ENCODE measurements around the gene GYG2.
"Not testable (repeated sequence)": the region's sequence is repeated elsewhere in the genome, so short reads cannot be mapped to it uniquely, and the experiment has no call there.

GYG2 gene

DNA sequence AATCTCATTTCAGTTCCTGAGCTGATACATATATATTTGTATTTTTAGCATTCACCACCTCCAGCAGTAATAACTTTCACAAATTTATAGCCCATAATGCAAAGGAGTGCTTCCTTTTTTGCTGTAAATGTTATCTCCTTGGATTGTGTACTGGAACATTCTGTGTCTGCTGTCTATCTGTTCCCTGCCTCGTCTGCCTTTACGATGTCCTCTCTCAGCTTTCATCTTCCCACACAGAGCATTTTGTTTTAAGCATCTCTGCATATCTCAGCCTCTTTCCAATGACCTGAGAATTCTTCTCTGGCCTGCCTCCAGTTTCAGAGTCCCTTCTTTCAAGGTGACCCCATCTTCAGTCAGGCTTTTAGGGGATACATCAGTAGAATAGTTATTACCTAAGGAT lies 43.1 kb downstream of the GYG2 start:
- no peak for DNase-seq (ENCODE audit: low spot score)

GRCh38 chrX:2872671-2873277 lies 44.0 kb downstream of the GYG2 start:
- no peak for DNase-seq (ENCODE audit: low spot score)

DNA sequence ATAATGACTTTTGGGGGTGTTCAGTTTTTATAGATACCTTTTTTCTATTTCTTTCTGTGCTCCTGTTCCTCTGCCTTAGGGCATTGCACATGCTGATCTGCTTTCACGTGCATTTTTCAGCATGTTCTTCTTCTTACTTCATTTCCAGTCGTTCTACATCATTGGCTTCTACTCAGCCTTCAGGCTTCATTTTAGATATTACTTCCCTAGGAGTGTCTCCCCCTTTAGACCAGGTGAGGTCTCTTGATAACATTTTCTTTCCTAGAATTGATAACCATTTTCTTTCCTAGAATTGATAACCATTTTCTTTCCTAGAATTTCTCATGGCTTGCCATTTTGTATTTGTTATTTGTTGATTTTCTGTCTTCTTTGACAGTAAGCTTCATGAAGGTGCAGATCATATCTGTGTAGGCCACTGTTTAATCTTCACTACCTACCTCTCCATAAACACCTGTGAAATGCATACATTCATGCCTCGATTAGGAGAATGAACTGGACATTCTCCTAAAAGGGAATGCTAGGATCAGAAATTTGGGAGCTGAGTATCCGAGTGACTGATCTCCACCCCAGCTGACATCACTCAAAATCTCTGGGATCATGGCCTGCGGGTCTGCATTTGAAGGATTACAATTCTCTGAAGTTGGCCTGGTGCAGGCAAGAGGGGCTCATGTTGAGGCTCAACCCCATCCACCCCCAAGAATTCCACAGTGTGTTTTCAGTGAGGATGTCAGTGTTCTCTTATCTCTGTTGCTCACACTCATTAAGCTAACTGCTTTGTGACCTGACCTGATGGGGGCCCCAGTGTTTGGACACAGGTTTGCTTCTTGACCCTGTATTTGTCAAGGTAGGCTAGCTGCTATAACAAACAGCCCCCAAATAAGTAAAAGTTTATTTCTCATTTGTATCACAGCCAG lies 45.7 kb downstream of the GYG2 start:
- DNase-seq (ENCODE audit: low spot score) = no peak

- DNase-seq (ENCODE audit: low spot score) = no peak
Measured at GRCh38 chrX:2875136-2875481, 46.4 kb downstream of the GYG2 start.

DNA sequence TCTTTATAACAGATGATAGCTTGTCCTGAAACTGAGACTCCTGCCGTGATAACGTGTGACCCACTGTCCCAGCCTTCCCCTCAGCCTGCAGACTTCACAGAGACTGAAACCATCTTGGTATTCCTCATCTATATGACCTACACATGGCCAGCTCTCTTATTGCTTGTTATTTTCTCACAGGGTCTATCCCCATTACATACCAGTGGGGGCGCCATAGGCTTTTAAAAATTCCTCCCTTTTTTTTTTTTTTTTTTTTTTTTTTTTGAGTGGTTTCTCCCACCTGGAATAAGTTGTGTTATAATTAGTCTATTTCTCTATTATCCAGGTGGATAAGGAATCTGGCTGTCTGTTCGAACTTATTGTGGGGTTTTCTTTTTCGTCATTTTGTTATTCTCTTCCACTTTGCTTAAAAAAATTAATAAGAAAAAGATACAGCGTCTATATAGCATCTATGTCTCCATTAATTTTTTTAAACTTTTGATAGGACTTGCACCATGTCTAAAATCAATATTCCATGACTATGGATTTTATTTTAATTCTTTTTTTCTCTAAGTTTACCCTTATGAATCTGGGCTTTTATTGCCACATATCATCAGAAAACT lies 47.2 kb downstream of the GYG2 start:
- DNase-seq (ENCODE audit: low spot score) = peak; percentile 44

GRCh38 chrX:2878563-2878962 lies 49.8 kb downstream of the GYG2 start:
- no peak for DNase-seq (ENCODE audit: low spot score)

- no peak for DNase-seq (ENCODE audit: low spot score)
Measured at GRCh38 chrX:2879670-2880069, 50.9 kb downstream of the GYG2 start.

- DNase-seq (ENCODE audit: low spot score) = no peak
Measured at GRCh38 chrX:2883770-2884169, 55.0 kb downstream of the GYG2 start.

DNA sequence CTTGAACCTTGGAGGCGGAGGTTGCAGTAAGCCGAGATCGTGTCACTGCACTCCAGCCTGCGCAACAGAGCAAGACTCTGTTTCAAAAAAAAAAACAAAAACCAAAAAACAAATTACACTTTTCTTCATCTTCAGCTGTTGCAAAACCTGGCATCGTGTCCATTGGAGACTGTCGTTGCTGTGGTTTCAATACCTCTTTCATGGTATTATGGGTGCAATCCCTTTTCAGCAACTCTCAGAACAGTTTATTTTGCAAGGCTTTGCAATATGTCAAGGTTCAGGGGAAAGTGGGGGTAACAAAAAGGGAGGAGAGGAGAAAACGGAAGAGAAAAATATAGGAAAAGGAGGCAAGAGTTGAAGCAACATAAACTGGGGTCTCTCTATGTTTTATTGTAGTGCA lies 59.6 kb downstream of the GYG2 start:
- no peak for DNase-seq (ENCODE audit: low spot score)

DNA sequence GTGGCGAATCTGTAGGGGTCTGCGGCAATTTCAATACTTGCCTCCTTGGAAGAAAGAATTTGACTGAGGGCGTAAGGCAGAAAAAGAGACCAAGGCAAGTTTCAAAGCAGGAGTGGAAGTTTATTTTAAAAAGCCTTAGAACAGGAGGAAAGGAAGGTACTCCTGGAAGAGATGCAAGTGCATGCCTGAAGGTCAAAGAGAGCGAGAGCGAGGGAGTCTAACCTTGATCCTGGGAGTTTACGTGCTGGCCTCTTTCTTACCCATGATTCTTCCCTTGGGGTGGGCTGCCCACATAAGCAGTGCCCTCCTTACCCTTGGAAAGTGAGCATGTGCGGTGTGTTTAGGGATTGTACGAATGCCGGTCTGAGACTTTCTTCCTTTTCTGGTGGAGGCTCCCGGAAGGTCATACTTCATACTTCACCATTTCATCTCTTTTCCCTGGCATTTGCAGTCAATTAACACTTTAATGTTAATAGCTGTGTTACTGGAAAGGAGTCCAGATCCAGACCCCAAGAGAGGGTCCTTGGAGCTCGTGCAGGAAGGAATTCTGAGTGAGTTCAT lies 60.4 kb downstream of the GYG2 start:
- DNase-seq (ENCODE audit: low spot score) = no peak

DNA sequence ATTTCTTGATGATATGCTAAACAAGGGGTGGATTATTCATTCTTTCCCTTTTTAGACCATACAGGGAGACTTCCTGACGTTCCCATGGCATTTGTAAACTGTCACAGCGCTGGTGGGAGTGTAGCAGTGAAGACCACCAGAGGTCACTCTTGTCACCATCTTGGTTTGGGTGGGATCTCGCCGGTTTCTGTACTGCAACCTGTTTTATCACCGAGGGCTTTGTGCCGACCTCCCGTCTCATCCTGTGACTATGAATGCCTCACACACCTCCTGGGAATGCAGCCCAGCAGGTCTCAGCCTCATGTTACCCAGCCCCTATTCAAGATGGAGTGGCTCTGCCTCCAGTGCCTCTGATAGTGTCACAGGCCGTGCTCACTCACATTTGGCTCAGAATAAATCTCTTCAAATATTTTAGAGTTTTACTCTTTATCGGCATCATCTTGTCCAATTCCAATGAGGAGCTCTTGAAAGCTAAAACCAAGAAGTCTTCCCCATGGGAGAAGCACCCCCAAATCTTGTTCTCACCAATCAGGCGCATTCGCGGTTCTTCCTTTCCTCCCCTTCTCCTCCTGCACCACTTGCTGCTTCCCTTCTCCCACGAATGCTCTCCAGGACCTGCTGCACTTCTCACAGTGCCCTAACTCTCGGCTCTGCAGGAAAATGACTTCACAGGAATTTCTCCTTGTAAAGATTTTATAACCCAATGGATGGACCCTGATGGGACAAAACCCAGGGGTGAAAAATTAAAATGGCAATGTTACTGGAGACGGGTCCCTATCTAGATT lies 61.2 kb downstream of the GYG2 start:
- not testable (repeated sequence) for DNase-seq (ENCODE audit: low spot score)

DNA sequence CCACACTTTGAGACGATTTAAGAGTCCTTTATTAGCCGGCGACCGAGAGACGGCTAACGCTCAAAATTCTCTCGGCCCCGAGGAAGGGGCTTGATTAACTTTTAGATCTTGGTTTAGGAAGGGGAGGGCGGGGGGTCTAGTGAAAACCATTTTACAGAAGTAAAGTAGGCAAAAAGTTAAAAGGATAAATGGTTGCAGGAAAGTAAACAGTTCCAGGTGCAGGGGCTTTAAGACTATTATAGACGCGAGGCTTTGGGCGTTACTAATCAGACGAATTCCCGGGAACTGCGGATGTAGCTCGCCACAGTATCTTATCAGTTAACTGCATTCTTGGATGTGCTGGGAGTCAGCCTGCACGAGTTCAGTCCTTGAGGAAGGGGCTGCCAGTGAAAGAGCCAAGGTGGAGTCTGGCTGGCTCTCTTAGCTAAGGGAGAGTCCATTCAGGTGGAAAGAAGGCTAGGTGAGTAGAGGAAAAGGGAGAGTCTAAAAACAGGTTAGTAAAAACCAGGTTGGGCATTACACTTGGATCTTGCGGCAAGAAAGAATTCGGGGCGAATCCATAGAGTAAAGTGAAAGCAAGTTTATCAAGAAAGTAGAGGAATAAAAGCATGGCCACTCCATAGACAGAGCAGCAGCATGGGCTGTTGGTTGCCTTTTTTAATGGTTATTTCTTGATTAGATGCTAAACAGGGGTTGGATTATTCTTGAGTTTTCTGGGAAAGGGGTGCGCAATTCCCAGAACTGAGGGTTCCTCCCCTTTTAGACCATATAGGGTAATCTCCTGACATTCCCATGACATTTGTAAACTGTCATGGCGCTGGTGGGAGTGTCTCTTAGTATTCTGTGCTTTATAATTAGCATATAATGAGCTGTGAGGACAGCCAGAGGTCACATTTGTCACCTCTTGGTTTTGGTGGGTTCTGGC lies 62.1 kb downstream of the GYG2 start:
- DNase-seq (ENCODE audit: low spot score) = not testable (repeated sequence)

DNA sequence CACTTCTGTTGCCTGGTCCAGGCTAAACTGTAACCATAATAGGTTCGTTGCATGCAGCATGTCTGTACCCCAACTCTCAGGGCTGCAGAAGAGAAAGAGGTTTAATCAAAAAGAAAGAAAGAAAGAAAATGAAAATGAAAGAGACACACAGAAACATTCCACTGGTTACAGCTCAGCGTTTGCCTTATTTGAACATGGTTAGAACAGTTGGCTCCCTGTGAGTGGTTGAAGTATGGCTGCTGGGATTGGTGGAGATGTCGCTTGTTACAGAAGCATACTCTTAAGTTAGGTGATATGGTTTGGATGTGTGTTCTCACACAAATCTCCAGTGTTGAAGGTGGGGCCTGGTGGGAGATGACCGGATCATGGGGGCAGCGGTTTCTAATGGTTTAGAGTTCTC lies 64.1 kb downstream of the GYG2 start:
- DNase-seq (ENCODE audit: low spot score) = no peak

- no peak for DNase-seq (ENCODE audit: low spot score)
Measured at GRCh38 chrX:2894885-2895292, 66.2 kb downstream of the GYG2 start.

GRCh38 chrX:2897311-2897689 lies 68.6 kb downstream of the GYG2 start:
- no peak for DNase-seq (ENCODE audit: low spot score)

GRCh38 chrX:2897690-2898623 lies 69.2 kb downstream of the GYG2 start:
- not testable (repeated sequence) for DNase-seq (ENCODE audit: low spot score)

DNA sequence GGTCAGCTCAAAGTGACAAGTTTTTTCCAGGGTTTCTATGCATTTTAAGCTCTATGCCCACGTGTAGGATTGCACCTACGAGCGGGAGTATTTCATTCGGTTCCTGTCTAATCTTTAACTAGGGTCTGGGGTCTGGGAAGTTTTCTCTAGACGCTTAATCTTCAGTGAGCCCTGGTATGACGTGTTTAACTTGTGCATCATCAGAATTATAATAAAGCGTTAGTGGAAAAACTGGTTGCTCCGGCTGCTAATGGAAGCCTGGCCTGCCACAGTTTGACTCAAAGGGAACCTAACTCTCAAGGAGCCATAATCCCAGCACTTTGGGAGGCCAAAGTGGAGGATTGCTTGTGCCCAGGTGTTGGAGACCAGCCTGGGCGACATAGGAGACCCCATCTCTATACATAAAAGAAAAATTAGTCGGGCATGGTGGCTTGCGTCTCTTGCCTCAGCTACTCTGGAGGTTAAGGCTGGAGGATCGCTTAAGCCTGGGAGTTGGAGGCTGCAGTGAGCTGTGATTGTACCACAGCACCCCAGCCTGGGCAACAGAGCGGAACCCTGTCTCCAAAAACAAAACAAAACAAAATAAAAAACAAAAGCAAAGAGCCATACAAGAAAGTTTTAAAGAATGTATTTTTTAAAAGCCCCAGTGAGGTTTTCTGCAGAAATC lies 70.2 kb downstream of the GYG2 start:
- no peak for DNase-seq (ENCODE audit: low spot score)

- no peak for DNase-seq (ENCODE audit: low spot score)
Measured at GRCh38 chrX:2901367-2902036, 72.8 kb downstream of the GYG2 start.

DNA sequence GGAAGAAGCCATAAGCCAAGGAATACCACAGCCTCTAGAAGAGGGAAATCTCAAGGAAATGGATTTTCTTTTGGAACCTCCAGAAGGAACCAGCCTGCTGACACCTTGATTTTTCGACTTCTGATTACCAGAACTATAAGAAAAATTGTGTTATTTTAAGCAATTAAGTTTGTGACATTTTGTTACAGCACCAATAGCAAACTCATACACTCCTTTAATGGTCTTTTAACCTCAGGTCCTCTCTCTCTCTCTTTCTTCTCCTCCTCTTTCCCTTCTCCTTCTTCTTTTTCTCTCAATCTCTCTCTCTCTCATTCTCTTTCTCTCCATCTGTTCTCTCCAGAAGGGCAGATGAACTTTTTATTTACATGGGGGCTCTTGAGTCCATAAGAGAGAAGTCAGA lies 74.1 kb downstream of the GYG2 start:
- no peak for DNase-seq (ENCODE audit: low spot score)

Data from SW480 (cell line).